ENCODE data around the gene SERPINI1.

- TF ChIP-seq, protein P1, sequence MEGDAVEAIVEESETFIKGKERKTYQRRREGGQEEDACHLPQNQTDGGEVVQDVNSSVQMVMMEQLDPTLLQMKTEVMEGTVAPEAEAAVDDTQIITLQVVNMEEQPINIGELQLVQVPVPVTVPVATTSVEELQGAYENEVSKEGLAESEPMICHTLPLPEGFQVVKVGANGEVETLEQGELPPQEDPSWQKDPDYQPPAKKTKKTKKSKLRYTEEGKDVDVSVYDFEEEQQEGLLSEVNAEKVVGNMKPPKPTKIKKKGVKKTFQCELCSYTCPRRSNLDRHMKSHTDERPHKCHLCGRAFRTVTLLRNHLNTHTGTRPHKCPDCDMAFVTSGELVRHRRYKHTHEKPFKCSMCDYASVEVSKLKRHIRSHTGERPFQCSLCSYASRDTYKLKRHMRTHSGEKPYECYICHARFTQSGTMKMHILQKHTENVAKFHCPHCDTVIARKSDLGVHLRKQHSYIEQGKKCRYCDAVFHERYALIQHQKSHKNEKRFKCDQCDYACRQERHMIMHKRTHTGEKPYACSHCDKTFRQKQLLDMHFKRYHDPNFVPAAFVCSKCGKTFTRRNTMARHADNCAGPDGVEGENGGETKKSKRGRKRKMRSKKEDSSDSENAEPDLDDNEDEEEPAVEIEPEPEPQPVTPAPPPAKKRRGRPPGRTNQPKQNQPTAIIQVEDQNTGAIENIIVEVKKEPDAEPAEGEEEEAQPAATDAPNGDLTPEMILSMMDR (conservative IDR thresholded peaks at IDR 0.05; ENCODE audit: low read length), result no peak
- no peak for TF ChIP-seq EZH2phosphoT487 (IDR thresholded peaks at IDR 0.05; ENCODE audit: borderline replicate concordance)
Observed at GRCh38 chr3:167870759-167871158, 135.2 kb downstream of the SERPINI1 start.
